HepG2 (cell line): ENCODE measurements around the gene HSD11B2. TPM values are rescaled to one million over a fixed set of nuclear protein-coding genes. Genes with fewer than 3 reads are reported as not detected.
A peak's percentile ranks its signal among the peaks of the same experiment; 100 is the strongest.

ENCODE experiments used
- ATAC-seq: fragments of 200-7000 bp; cut with Tn5 transposase; 3 replicates; pipeline ENCODE4 v1.9.1; 2020; ENCODE audit warnings: mild to moderate bottlenecking, moderate library complexity
- Bru-seq: library from RNA; stranded (reverse); fragments of 400-500 nt; gene quantifications from one replicate; lab custom pipeline; 2021; lab: Mats Ljungman, UMichigan
- BruChase-seq, 2 experiments: library from RNA; stranded (reverse); fragments of 400-500 nt; gene quantifications; one replicate each; lab custom pipeline; 2021; lab: Mats Ljungman, UMichigan
- BruUV-seq: library from RNA; stranded (reverse); fragments of 400-500 nt; replicated peaks from 2 replicates; lab custom pipeline; 2021; lab: Mats Ljungman, UMichigan
- CTCF ChIA-PET: fragments of 300-600 bp; formaldehyde crosslinking; extraction: SDS; loops from one replicate; lab custom pipeline; 2021; ENCODE audit warnings: low total read pairs, inconsistent platforms, low intra/inter-chr PET ratio; lab: Yijun Ruan, JAX
- POLR2A ChIA-PET: fragments of 350-600 bp; sonication (Branson Sonifier 250); formaldehyde crosslinking; loops from one replicate; lab custom pipeline; 2020; ENCODE audit warnings: antibody characterized with exemption, inconsistent platforms; lab: Yijun Ruan, JAX
- DNase-seq: peaks from one replicate; pipeline ENCODE4 v3.0.0-alpha.2; 2015; ENCODE audit warnings: low spot score
- FAIRE-seq: peaks from 3 replicates; lab custom pipeline; 2011; peaks lifted over from hg19 to GRCh38; lab: Jason Lieb, UNC
- H2AFZ ChIP-seq: one replicate; pipeline ENCODE4 v1.6.1; 2011; ENCODE audit warnings: low read length, inconsistent platforms
- H3K27ac ChIP-seq: fragments of 300-600 bp; 3 replicates; pipeline ENCODE4 v1.8.0; 2011; ENCODE audit warnings: mixed run types, mild to moderate bottlenecking, mixed read lengths, low read length, inconsistent platforms; ENCODE audit not compliant: insufficient read depth; ENCODE audit errors: extremely low read length
- H3K27me3 ChIP-seq, 2 experiments: fragments of 200-600 bp in 1 of 2; 2 replicates in 1 of 2; 3 replicates in 1 of 2; pipeline versions ENCODE4 v1.6.0 to v1.8.0; 2011; ENCODE audit warnings: low read length in 2 of 2, mild to moderate bottlenecking in 2 of 2, moderate library complexity in 2 of 2, inconsistent platforms in 1 of 2; ENCODE audit not compliant: insufficient read depth in 2 of 2, control insufficient read depth in 1 of 2
- H3K36me3 ChIP-seq, 2 experiments: fragments of 200-600 bp in 1 of 2; replicated peaks in 1 of 2; 2 replicates in 1 of 2; 3 replicates in 1 of 2; pipeline versions ENCODE4 v1.5.1 to v1.8.0; 2011; ENCODE audit warnings: low read length in 2 of 2, inconsistent platforms in 1 of 2; ENCODE audit not compliant: insufficient read depth in 2 of 2, control insufficient read depth in 1 of 2
- H3K4me1 ChIP-seq: 2 replicates; pipeline ENCODE4 v1.5.1; 2012; ENCODE audit warnings: low read length, inconsistent platforms; ENCODE audit not compliant: insufficient read depth
- H3K4me2 ChIP-seq: 2 replicates; pipeline ENCODE4 v1.6.0; 2011; ENCODE audit warnings: low read depth, low read length, inconsistent platforms
- H3K4me3 ChIP-seq, 3 experiments: fragments of 200-600 bp in 1 of 3; sonication (generic), shearing (Covaris generic) in 1 of 3; replicated peaks in 1 of 3; 2 replicates each; pipeline ENCODE4 v1.5.1; 2011 to 2016; ENCODE audit warnings: low read length in 3 of 3, inconsistent platforms in 2 of 3, low read depth in 2 of 3, mild to moderate bottlenecking in 2 of 3, control low read depth in 1 of 3, mixed read lengths in 1 of 3; ENCODE audit not compliant: insufficient read depth in 1 of 3
- H3K79me2 ChIP-seq: one replicate; pipeline ENCODE4 v1.6.1; 2011; ENCODE audit warnings: low read length, inconsistent platforms; ENCODE audit not compliant: insufficient read depth
- H3K9ac ChIP-seq: 2 replicates; pipeline ENCODE4 v1.6.0; 2011; ENCODE audit warnings: mild to moderate bottlenecking, low read depth, low read length, inconsistent platforms; ENCODE audit not compliant: insufficient read depth
- H3K9me3 ChIP-seq: 2 replicates; pipeline ENCODE4 v1.5.1; 2012; ENCODE audit warnings: mild to moderate bottlenecking, low read length
- H4K20me1 ChIP-seq: 2 replicates; pipeline ENCODE4 v1.6.0; 2011; ENCODE audit warnings: inconsistent platforms, mild to moderate bottlenecking, low read length, moderate library complexity; ENCODE audit not compliant: insufficient read depth
- CEBPZ ChIP-seq: IDR thresholded peaks from 2 replicates; pipeline ENCODE4 v1.6.1; 2012; ENCODE audit warnings: low read length, improper control_type of control experiment
- HMG20A ChIP-seq: IDR thresholded peaks from 2 replicates; pipeline ENCODE4 v1.6.1; 2016; ENCODE audit warnings: borderline replicate concordance
- ISL2 ChIP-seq: sonication (generic); formaldehyde crosslinking; IDR thresholded peaks from 2 replicates; pipeline ENCODE4 v1.5.0; 2020; ENCODE audit warnings: missing genetic modification reagents
- KLF6 ChIP-seq: IDR thresholded peaks from 2 replicates; pipeline ENCODE4 v1.8.0; 2016; ENCODE audit warnings: missing biosample characterization, missing genetic modification reagents
- TFDP1 ChIP-seq: IDR thresholded peaks from 2 replicates; pipeline ENCODE4 v1.6.1; 2016; ENCODE audit warnings: missing compliant biosample characterization, missing genetic modification reagents, borderline replicate concordance
- ZNF484 ChIP-seq: sonication (generic); formaldehyde crosslinking; IDR thresholded peaks from 2 replicates; pipeline ENCODE4 v1.5.1; 2020; ENCODE audit warnings: mild to moderate bottlenecking, low read depth, missing genetic modification reagents, borderline replicate concordance
- ZNF577 ChIP-seq: sonication (generic); formaldehyde crosslinking; IDR thresholded peaks from 2 replicates; pipeline ENCODE4 v1.4.0; 2020; ENCODE audit warnings: mild to moderate bottlenecking, low read depth, missing genetic modification reagents, borderline replicate concordance
- WGBS: methylation state at CpG from one replicate; pipeline ENCODE4 v1.1.6; 2017; ENCODE audit warnings: low lambda C conversion rate; 5-methylcytosine and 5-hydroxymethylcytosine counted together
- in situ Hi-C: cut with HindIII; loops from 2 replicates; pipeline ENCODE4 v1.10.0; 2017; ENCODE audit warnings: low pct_unique_long_range_greater_than_20kb; ENCODE audit not compliant: extremely low pct_ligation_motif_present
- intact Hi-C: fragments of 100-400 bp; cut with micrococcal nuclease; formaldehyde crosslinking; loops from one replicate; pipeline ENCODE4 v1.10.0; 2022; ENCODE audit not compliant: unreplicated experiment
- long read RNA-seq, 2 experiments: library from RNA in 1 of 2; library from polyadenylated mRNA in 1 of 2; stranded (forward) in 1 of 2; unstranded in 1 of 2; transcript quantifications; one replicate each; pipeline ENCODE4 v2.0.0, GENCODE V29; 2019 to 2022
- polyA minus RNA-seq, 3 experiments: library from RNA; depleted of rRNA, polyadenylated mRNA; stranded (reverse); fragments of >200 nt; gene quantifications; 2 replicates each; pipeline ENCODE4 v1.2.3, GENCODE V29; 2011; ENCODE audit warnings: low replicate concordance in 1 of 3
- polyA plus RNA-seq, 8 experiments: library from polyadenylated mRNA; depleted of rRNA in 3 of 8; stranded (reverse) in 7 of 8; unstranded in 1 of 8; fragments of >200 nt; fragmentation: Illumina TruSeq in 4 of 8; extraction: Trizol in 4 of 8; gene quantifications; 2 replicates each; pipeline versions ENCODE4 v1.2.1 to v1.2.3, GENCODE V29; 2011 to 2016; ENCODE audit warnings: low read depth in 4 of 8, missing spikeins in 1 of 8, mixed read lengths in 1 of 8; ENCODE audit not compliant: insufficient read depth in 1 of 8
- total RNA-seq, 5 experiments: library from RNA; depleted of rRNA; stranded (reverse); fragments of >200 nt; fragmentation: Illumina TruSeq; extraction: Trizol; gene quantifications; 2 replicates each; pipeline ENCODE4 v1.2.3, GENCODE V29; 2016; ENCODE audit warnings: low read depth in 1 of 5
- TF ChIP-seq, protein P1 (sequence below), 2 experiments: sonication (generic) in 1 of 2; formaldehyde crosslinking in 1 of 2; IDR thresholded peaks; 2 replicates each; pipeline versions ENCODE4 v1.4.0 to v1.6.1; 2018 to 2020; ENCODE audit warnings: missing genetic modification reagents in 2 of 2, borderline replicate concordance in 1 of 2, low read depth in 1 of 2, mild to moderate bottlenecking in 1 of 2, missing biosample characterization in 1 of 2

The HSD11B2 gene
- total RNA-seq (2016; rRNA removed; fragmentation: Illumina TruSeq; extraction: Trizol): 6.7 and 13.6 TPM in 2 replicates
- total RNA-seq (2016; cell fraction: cytosol; rRNA removed; fragmentation: Illumina TruSeq; extraction: Trizol; ENCODE audit: low read depth): 3.9 and 4.1 TPM in 2 replicates
- 5.4 and 13.4 TPM in 2 replicates for total RNA-seq (2016; cell fraction: insoluble cytoplasmic fraction; rRNA removed; fragmentation: Illumina TruSeq; extraction: Trizol)
- total RNA-seq (2016; cell fraction: membrane; rRNA removed; fragmentation: Illumina TruSeq; extraction: Trizol): 8.8 TPM in 2 replicates
- total RNA-seq (2016; cell fraction: nucleus; rRNA removed; fragmentation: Illumina TruSeq; extraction: Trizol): 14.6 and 15.0 TPM in 2 replicates
- 8.9 and 11.9 TPM in 2 replicates for polyA plus RNA-seq (2011; rRNA removed)
- 5.3 and 6.3 TPM in 2 replicates for polyA plus RNA-seq (2011; cell fraction: cytosol; rRNA removed)
- 34.2 and 34.3 TPM in 2 replicates for polyA plus RNA-seq (2011; cell fraction: nucleus; rRNA removed)
- polyA plus RNA-seq (2012): 8.4 and 11.0 TPM in 2 replicates
- 6.5 and 9.3 TPM in 2 replicates for polyA plus RNA-seq (2016; cell fraction: cytosol; fragmentation: Illumina TruSeq; extraction: Trizol; ENCODE audit: low read depth)
- 11.1 and 13.3 TPM in 2 replicates for polyA plus RNA-seq (2016; cell fraction: insoluble cytoplasmic fraction; fragmentation: Illumina TruSeq; extraction: Trizol; ENCODE audit: low read depth)
- 11.3 and 12.9 TPM in 2 replicates for polyA plus RNA-seq (2016; cell fraction: membrane; fragmentation: Illumina TruSeq; extraction: Trizol; ENCODE audit: low read depth)
- polyA plus RNA-seq (2016; cell fraction: nucleus; fragmentation: Illumina TruSeq; extraction: Trizol; ENCODE audit: insufficient read depth, low read depth): 48.6 and 52.7 TPM in 2 replicates
- 3.3 and 16.4 TPM in 2 replicates for polyA minus RNA-seq (2011; rRNA and poly(A)+ RNA removed; ENCODE audit: low replicate concordance)
- 4.1 and 8.5 TPM in 2 replicates for polyA minus RNA-seq (2011; cell fraction: cytosol; rRNA and poly(A)+ RNA removed)
- polyA minus RNA-seq (2011; cell fraction: nucleus; rRNA and poly(A)+ RNA removed): 8.7 and 11.3 TPM in 2 replicates
- Bru-seq, nascent RNA: percentile 66 among the genes with signal in this experiment
- percentile 78 among the genes with signal in this experiment for BruChase-seq, experiment 1, labeled RNA remaining after a 6-hour chase
- BruChase-seq, experiment 2, labeled RNA remaining after a 2-hour chase: percentile 73 among the genes with signal in this experiment
- long read RNA-seq, experiment 1, transcript HSD11B2-201 (5 exons, 1,900 nt): major isoform, 11 of 12 reads
- long read RNA-seq, experiment 1, partial matches to known transcripts: 1 of 12 reads
- long read RNA-seq, experiment 1, other reads (novel, unspliced or antisense): 0 of 12 reads
- long read RNA-seq, experiment 2, transcript HSD11B2-201 (5 exons, 1,900 nt): major isoform, 24 of 43 reads
- long read RNA-seq, experiment 2, partial matches to known transcripts: 7 of 43 reads
- long read RNA-seq, experiment 2, other reads (novel, unspliced or antisense): 12 of 43 reads

- ATAC-seq (peak; percentile 58), FAIRE-seq (no peak), DNase-seq (peak; percentile 77)
- peak within 1 kb of the TSS; percentile 89 for H3K27ac ChIP-seq
- H3K4me2 ChIP-seq: peak within 1 kb of the TSS; percentile 99
- H3K9me3 ChIP-seq: no peaks in the 10 kb centered on the region
- peaks cover 2 to 7% of the 10 kb centered on the region in 2 experiments; a peak in 1 of 5 replicates for H3K27me3 ChIP-seq
- H3K9ac ChIP-seq: peak within 1 kb of the TSS; percentile 79
- in situ Hi-C loops: loop anchor here (5.0 kb wide), 1 partner anchor 36 kb away; no protein-coding TSS in a partner anchor
- POLR2A ChIA-PET: interaction anchor here (0.7 to 5.5 kb wide), 19 partner anchors 9 to 600 kb away, joined by 3 to 182 read pairs (median 4); partner anchors contain the start of genes ACD, ATP6V0D1, FHOD1 and KCTD19
- H2AFZ ChIP-seq: no peak within 1 kb of the TSS
- H3K79me2 ChIP-seq: no peaks in the 10 kb centered on the region
- H3K36me3 ChIP-seq: no peaks in the 10 kb centered on the region
- TSS peak; percentile 36 for BruUV-seq
- CTCF ChIA-PET: interaction anchor here (6.5 kb wide), 1 partner anchor 35 kb away, joined by 98 read pairs; no protein-coding TSS in a partner anchor
- WGBS: under 1% methylated on average over 10 of the region's 87 CpGs
- H4K20me1 ChIP-seq: no peaks in the 10 kb centered on the region
- intact Hi-C loops: no loop called here
- peaks cover 48% of the 10 kb centered on the region for H3K4me1 ChIP-seq
- peak within 1 kb of the TSS; percentile 67 to 92 (median 79) for H3K4me3 ChIP-seq
- TF ChIP-seq HMG20A (CRISPR knock-in tag) (no peak), KLF6 (CRISPR knock-in tag) (0 out of 2 replicates have a peak, but pooled peaks have one; percentile 4), ISL2 (no peak), CEBPZ (no peak), ZNF577 (CRISPR knock-in tag) (no peak), TFDP1 (0 out of 2 replicates have a peak, but pooled peaks have one; percentile 40), ZNF484 (CRISPR knock-in tag) (no peak)
- TF ChIP-seq, protein P1, sequence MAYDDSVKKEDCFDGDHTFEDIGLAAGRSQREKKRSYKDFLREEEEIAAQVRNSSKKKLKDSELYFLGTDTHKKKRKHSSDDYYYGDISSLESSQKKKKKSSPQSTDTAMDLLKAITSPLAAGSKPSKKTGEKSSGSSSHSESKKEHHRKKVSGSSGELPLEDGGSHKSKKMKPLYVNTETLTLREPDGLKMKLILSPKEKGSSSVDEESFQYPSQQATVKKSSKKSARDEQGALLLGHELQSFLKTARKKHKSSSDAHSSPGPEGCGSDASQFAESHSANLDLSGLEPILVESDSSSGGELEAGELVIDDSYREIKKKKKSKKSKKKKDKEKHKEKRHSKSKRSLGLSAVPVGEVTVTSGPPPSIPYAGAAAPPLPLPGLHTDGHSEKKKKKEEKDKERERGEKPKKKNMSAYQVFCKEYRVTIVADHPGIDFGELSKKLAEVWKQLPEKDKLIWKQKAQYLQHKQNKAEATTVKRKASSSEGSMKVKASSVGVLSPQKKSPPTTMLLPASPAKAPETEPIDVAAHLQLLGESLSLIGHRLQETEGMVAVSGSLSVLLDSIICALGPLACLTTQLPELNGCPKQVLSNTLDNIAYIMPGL (CRISPR knock-in tag; IDR thresholded peaks at IDR 0.05; ENCODE audit: borderline replicate concordance in 1 of 2, low read depth in 1 of 2): no peak; a peak in 1 of 4 replicates
These were observed at the start of gene HSD11B2 for GRCh38 chr16:67430977-67431774. Gene HSD11B2 (plus strand): TSS chr16:67431121. CDS start chr16:67431249, 128 bp downstream.
